SK-N-DZ (cell line): Measurements from ENCODE around the gene ADCY9.
"Not testable (repeated sequence)": the region's sequence is repeated elsewhere in the genome, so short reads cannot be mapped to it uniquely, and the experiment has no call there.

Source experiments
- DNase-seq: peaks from one replicate; pipeline ENCODE4 v3.0.0-alpha.2; 2015; ENCODE audit warnings: low spot score

Gene ADCY9

DNA sequence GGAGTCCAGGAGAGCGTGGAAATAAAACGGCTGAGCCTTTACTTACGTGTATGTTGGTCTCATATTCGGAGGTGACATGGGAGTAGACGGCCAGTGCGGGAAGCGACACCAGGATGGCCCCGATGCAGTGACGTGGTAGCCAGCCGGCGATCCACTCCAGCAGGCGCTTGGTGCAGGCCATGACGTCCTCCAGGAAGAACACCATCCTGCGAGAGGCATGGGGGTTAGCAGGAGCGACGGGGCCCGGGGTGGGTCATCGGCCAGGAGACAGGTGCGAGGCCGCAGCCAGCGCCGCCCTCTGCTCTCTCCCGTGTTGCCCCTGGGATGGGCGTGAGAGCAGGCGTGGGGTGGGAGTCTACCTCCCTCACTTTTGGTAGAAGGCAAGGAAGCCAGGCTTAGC, 137.2 kb downstream of the ADCY9 start:
- no peak for DNase-seq

DNA sequence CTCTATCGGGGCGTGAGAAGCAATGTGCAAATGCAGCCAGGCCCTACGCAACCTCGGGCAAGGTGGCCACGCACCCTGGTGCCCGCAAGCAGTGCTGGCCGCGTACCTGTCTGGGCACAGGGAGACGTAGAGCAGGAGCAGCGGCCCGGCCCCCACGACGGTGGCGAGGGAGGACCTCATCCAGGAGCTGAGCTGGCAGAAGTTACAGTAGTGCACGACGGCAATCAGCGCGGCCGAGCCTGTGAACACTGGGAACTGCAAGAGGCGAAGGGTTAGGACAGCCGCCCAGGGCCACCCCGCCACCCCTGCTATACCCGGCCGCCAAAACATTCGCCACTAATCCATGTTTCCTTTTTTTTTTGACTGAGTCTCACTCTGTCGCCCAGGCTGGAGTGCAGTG, 138.9 kb downstream of the ADCY9 start:
- no peak for DNase-seq

DNA sequence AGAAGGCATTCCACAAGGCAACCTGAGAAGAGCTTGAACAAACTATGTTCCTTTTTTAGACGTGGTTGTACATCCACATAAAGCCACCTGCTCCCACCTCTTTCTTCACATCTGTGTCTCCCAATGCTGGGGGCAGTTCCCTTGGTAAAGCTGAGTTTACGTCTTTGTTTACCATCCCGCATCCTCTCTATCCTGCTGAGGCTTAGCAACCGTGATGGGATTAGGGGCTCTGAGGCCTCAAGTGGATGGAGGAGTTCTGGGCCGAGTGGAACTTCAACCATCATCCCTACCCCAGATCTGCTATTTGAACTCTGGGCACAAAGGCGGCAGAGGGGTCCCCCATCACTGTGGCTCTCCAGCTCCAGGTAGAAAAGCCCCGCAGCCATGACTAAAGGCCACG, 141.5 kb downstream of the ADCY9 start:
- no peak for DNase-seq

DNA sequence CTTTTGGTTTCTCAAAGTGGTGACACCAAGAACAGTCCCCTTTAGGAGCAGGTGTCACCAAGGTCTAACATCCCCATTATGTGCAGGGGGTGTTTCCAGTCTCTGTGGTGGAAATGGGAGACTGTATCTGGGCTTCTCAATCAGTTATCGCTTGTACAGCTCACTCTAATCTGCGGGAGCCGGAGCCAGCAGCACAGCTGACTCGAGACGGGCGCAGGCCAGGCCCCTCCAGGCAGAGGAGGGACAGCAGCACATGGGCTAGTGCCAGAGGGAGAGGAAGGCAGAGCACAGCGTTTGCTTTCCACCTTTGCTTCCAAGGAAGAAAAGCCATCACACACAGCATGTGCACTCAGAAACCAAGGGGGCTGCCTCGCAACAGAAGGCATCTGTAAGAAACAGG, 144.5 kb downstream of the ADCY9 start:
- DNase-seq: no peak

DNA sequence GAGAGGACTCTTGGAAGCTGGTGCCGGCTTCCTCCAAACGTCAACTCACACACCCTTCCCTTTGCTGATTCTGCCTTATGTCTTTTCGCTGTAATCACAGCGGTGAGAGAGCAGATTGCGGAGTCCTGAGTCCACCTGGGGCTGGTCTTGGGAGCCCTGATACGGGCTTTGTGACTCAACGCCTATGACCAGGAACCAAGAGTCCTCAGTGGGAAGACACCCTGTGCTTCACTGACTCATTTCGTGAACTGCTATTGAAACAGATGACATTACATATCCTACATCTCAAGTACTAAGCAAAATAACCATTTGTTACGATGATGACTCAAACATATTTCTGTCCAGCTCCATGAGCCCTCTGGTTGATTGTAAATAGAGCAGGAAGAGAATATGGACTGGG, 145.0 kb downstream of the ADCY9 start:
- DNase-seq: no peak

DNA sequence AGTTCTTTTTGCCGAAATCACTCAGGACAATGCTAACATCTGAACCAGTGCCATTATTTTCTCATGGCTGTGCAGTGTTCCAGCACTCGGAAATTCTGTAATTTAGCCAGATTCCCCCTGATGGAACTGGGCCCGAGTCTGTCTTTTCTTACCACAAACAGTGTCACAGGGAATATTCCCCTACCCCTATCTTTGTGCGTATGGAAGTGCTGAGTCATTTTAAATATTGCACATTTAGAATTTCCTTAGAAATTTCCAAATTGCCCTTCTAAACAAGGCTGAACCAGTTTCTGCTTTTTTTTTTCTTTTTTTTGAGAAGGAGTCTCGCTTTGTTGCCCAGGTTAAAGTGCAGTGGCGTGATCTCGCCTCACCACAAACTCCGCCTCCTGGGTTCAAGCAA, 147.7 kb downstream of the ADCY9 start:
- DNase-seq: no peak

DNA sequence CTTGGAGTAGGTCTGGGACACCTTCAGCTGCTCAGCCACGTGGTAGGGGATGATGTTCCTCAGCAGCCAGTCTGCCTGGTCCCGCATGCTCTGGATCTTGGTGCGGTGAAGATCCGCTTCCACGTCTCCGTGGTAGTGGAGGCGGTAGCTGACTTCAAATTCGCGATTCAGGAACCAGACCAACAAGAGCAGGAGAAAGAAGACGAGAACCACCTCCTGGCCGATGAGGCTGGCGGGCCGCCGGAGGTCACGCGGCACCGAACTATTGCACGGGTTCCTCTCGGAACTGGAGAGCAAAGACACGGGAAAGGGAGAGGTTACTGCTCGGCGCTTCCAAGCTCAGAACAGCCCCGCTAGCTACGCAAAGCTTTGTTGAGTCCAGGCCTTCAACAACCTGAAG, 149.6 kb downstream of the ADCY9 start:
- no peak for DNase-seq

DNA sequence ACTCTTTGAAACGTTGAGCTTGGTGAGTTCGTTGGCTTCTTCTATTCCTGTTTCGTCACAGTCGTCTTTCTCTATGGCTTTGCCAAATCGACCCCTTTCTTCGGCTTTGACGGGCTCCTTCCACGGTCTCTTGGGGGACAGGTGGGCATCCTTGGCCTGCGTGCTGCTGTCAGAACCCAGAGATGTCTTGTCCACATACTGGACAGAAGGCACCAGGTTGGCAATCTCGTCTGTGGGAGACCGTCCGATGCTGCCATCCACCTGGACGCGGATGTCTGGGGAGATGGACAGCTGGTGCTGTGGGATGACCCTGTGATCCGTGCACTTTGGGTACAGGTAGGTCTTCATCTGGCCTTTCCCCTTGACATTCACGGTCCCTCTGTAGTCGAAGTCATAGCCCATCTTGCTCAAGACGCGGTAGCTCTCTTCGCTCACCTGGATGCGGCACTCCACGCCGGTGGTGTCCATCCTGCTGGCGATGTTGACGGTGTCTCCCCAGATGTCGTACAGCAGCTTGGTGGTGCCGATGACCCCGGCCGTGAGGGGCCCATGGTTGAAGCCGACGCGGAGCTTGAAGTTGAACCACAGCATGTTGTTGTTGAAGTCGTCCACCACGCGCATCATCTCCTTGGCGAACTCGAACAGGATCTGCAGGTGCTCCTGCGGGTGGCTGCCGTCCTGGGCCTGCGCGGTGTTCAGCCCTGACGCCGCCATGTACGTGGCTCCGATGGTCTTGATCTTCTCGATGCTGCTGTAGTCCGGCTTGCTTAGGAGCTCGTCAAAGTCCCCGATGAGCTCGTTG, 150.3 kb downstream of the ADCY9 start:
- DNase-seq: no peak

DNA sequence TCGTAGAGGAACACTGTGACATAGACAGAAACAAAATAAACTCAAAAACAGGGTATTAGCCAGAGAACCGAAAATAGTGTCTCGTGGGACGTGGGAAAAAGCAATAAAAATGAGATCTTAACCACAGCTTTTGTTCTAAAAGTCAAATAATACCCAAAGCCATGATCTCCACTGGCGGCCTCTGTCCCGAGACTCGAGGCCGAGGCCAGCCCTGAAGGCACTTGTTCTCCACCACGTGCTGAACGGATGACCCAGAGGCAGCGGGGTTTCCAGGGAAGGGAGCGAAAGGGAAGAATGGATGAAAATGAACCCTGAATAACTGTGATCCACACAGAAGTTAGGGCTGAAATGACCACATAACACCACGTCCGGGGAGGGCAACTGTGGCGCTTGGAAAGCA, 150.9 kb downstream of the ADCY9 start:
- no peak for DNase-seq

DNA sequence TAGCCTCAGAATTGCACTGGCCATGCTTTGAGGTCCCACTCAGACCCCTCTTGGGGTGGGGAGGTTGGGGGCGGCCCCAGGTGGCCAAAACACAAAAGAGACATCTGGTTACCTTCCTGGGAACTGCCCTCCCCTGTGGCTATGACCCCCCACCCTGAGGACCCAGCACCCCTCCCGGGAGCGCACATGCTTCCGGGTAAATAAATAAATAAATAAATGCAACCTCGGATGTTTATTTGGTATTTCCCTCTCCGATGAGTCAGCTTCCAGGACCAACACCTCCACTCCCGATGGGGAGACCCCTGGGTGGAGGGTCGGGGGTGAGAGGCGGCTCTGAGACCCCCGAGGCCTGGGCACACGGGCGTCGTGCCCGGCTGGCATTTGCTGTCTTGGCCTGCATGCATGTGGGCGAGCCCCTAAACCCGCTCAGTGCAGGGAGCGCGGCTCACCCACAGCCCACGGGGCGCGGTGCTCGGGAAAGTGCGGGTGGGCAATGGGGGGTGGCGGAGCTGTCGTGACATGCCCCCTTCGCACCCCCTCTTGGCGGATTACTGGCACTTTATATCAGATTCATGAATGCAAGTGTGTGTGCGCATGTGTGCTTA, 151.5 kb downstream of the ADCY9 start:
- no peak for DNase-seq

DNA sequence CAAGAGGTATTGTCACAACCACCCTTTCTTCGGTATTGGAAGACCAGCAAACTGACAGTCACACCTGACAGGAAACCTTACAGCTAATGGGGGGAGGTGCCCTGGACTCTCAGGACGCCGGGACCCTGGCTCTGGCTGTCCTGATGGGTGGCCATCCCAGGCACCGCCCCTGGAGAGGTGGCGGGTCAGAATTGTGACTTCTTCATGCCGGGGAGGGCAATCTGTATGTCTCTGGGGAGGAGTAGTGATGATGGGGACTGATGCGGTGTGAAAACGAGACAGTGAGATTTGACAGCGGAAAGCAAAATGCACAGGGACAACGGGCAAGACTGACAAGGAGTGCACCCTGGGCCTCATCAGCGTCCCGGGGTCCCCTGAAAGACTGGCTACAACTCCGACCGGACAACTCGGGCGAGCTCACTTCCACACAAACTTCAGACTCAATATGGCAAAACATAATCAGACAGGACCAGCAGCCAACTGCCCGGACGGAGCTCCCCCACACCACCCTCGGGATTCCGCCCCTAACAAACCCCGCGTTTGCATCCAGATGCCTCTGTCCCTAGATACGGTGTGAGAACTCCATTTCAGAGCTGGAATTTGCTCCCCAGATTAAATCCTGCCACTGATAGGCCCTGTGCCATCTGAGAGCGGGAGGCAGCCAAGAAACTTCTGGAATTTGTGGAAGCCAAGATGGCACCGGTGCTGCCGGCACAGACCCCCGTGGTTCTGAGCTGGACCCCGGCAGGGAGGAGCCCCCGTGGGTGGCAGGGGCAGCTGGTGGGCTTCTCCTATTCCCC, 152.2 kb downstream of the ADCY9 start:
- DNase-seq: no peak

DNA sequence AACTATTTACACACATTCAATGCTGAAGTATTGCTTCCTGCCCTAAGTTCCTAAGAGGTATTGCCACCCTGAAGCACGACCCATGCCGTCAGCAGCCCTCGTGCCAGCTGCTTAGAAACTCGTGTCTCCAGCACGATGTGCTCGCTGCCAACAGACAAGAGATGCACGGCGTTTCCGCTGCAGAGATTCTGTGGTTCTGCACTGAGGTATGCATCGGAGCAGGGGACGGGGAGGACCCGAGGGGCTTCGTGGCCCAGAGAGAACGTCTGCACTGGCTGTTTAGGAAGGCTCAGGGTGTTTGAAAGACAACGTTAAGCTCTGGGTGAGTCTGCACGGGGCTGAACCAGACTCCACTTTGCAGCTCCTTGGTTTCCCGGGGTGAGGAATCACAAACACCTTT, 153.0 kb downstream of the ADCY9 start:
- DNase-seq: no peak

DNA sequence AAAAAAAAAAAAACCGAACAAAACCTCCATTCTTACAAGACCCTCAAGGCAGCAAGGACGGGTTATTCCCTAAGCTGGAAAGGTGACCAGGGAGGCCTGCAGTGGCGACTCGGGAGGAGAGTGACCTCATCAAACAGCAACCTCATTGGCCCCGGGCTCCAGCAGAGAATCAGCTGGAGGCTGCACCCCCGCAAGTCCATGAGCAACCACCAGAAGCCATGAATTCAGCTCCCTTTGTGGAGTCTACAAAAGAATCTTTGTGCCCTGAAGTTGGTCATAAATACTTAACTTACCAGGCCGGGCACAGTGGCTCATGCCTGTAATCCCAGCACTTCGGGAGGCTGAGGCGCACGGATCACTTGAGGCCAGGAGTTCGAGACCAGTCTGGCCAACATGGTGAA, 154.8 kb downstream of the ADCY9 start:
- DNase-seq: no peak

DNA sequence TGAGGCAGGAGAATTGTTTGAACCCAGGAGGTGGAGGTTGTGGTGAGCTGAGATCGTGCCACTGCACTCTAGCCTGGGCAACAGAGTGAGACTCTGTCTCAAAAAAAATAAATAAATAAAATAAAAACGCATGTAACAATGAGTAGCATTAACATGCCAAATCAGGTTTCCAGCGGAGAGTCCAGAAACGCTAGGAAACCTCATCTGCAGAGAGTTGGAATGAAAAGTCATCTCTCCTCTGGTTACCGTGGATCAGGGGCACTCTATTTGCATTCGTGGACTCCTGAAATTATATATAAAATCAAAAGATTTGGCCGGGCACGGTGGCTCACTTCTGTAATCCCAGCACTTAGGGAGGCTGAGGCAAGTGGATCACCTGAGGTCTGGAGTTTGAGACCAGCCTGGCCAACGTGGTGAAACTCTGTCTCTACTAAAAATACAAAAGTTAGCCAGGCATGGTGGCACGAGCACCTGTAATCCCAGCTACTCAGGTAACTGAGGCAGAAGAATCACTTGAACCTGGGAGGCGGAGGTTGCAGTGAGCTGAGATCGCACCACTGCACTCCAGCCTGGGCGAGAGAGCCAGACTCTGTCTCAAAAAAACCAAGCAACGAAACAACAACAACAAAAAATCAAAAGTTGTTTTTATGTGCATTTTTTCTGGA, 156.2 kb downstream of the ADCY9 start:
- DNase-seq: not testable (repeated sequence)

DNA sequence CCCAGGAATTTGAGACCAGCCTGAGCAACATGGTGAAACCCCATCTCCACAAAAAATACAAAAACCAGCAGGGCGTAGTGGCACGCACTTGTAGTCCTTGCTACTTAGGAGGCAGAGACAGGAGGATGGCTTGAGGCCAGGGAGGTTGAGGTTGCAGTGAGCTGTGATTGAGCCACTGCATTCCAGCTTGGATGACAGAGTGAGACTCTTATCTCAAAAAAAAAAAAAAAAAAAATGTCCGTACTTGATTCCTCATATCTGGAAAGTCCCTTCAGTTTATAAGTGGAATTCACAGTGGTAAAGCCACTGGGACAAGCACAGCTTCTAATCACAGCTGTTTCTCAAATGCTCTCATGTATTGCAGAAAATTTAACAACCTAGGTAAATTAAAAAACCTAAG, 157.1 kb downstream of the ADCY9 start:
- DNase-seq: no peak

DNA sequence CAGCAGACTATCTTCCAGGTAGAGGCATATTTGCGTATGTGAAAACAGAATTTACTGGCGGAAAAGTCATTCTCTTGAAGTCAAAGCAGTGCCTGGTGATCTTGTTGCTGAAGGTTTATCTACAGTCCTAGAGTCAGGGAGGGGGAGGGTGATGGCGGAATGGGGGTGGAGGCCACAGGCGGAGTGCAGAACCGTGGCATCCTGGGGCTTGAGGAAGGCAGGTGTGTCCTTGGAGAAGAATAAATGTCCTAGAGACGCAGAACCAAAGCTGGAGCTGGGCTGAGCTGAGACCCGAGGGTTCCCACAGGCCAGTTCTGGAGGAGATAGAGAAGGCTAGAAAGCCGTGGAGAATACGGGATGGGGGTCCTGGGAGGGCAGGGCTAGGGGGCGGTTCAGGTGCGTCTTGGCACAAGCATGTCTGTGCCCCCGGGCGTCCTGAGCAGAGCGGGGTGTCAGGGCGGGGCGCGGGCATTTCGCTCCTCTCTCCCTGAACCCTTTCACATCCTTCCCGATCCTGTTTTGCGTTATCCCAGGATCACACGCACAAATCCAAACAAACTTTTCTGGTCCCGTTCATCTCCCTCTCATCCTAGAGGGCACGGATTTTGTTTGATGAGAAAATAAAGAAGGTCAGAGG, 158.8 kb downstream of the ADCY9 start:
- no peak for DNase-seq

DNA sequence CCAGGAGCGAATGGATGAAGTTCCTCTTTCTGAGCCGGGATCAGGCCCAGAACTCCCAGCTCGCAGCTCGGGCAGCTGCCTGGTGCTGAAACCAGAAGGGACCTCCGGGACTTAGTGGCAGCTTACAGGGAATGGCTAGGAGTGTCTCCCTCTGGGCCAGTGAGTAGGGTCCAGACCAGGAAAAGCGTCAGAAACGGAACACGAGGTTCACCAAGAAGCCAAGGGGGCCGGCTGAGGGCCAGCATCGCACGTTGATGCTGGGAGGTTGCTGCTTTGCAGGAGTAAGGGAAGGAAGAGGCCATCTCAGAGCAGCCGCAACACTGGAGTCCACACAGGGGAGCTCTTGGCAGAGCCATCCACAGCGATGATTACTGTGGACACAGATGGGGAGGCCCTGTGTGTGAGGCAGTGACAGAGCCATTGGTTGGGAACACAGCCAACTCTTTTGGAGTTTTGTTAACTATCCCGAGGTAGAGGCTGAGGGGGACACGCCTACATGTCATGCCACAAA, 161.8 kb downstream of the ADCY9 start:
- peak; percentile 32 for DNase-seq

DNA sequence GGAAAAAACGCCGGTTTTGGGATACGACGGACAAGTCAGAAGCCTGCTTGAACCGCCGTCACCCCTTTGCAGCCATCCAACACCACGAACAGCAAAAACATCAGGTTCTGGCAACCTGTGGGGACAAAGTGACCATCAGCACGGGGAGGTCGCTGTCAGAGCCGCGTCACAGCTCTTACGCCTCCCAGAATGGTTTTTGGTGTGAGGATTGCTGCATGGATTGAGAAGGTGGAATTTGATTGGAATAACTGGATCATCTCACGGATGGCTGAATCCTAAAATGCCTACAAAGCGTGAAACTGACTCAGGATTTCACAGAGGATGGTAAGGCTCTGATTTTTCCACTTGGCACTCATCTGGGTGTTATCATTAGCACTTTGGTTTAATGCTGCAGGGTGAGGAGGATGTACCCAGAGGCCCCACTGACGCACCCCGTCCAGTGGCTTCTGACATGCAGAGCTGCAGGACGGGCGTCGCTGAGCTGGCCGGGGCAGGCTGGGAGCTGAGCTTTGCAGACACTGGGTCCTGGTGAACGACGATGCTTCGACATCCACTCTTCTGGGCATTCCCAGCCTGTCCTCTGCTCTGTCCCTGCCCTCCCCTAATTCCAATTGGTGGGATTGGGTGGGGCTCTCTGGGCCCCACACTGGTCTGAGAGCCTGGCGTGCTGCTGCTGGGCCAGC, 162.4 kb downstream of the ADCY9 start:
- DNase-seq: no peak

DNA sequence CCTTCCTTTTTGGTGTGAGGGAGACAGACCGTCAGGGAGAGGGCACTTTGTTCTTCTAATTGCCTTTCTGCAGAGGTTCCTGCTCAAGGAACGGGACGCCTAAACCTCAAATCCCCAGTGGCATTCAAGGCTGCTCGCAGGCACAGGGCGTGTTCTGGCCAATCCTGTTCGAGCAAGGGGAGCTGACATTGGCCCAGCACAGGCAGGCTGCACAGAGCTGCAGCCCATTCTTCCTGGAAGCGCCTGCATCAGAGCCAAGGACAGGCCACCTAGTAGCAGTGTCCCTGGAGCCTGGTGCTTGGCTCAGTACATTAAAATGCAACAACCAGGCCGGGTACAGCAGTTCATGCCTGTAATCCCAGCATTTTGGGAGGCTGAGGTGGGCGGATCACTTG, 163.5 kb downstream of the ADCY9 start:
- peak; percentile 60 for DNase-seq

DNA sequence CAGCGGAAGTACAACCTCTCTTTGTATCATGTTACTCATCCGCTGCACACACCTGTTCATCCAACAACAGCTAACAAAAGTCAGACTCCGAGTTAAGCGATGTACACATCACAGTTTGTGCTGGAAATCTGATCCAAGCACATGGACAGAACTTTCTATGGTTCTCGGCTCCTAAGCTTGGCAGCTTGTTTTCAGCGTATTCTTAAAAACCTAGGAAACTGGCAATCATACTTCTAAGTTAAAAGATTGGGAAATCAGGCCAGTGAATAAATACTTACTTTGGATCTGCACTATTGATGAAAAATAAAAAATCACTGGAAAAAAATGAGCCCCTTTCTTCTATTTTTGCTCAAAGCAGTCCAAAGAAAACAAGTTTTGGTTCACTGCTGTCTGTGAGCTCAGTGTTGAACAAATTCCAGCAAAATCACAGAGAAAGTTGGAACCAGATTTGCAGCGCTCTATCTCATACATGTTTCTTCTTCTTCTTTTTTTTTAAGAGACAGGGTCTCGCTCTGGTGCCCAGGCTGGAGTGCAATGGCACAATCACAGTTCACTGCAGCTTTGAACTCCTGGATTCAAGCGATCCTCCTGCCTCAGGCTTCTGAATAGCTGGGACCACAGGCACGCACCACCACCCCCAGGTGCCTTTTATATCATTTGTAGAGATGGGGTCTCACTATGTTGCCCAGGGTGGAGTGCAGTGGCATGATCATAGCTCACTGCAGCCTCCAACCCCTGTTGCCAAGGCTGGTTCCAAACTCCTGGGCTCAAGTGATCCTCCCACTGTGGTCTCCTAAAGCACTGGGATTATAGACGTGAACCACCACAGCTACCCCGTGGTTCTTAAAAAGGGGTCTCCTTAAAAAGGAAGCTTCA, 164.1 kb downstream of the ADCY9 start:
- DNase-seq: no peak
